GM10248 (cell line): ENCODE data around the gene AP1M2.

Experiments
- CTCF ChIA-PET: fragments of 300-600 bp; sonication (Branson Sonifier 250); formaldehyde crosslinking; extraction: SDS; loops from one replicate; lab custom pipeline; 2021; ENCODE audit warnings: antibody characterized with exemption; lab: Yijun Ruan, JAX
- POLR2A ChIA-PET: fragments of 350-650 bp; sonication (Branson Sonifier 250); formaldehyde crosslinking; extraction: SDS; loops from one replicate; lab custom pipeline; 2020; ENCODE audit warnings: antibody characterized with exemption; lab: Yijun Ruan, JAX
- DNase-seq: peaks from one replicate; pipeline ENCODE4 v3.0.0; 2012; ENCODE audit errors: extremely low spot score
- TF ChIP-seq, protein P1 (sequence below): IDR thresholded peaks from 2 replicates; pipeline ENCODE4 v1.5.1; 2012; ENCODE audit warnings: mild to moderate bottlenecking, low read depth; ENCODE audit errors: extremely low read depth, missing control alignments, control extremely low read depth

AP1M2 gene

DNA sequence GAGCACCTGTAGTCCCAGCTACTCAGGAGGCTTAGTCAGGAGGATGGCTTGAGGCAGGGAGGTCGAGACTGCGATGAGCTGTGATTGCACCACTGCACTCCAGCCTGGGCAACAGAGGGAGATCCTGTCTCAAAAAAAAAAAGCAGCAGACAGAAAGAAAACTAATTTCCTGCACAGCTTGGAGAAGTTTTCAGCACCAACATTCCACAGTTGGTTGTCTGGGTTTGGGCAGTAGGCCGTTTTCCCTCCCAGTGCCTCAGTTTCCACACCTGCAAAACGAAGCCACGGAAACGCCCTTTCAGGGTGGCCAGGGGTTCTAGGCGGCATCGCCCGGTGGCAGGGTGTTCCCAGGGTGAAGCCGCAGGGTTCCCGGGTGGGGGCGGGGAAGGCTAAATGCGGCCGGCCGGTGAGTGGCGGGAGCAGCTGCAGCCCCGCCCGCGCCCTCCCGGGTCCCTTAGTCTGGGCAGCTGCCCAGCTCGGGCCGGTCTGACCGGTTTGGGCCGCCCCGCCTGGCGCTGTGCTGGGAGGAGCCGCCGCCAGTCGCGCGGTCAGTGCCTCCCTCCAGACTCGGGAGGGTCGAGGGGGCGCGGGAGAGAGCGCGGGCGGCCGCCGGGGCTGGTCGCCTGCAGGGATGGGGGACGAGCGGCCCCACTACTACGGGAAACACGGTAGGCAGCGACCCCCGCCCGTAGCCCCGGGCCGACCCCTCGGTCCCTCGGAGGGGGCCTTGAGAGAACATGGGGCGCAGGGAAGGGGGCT is 38.1 kb upstream of the AP1M2 start, which contains the start of gene SLC44A2:
SLC44A2 (plus strand) TSS at position 551 of the 759 bp plus-strand sequence; CDS start at position 632, 81 bp downstream.
- DNase-seq: no peak
- CTCF ChIA-PET: interaction anchor here (1.8 kb wide), 1 partner anchor 9 kb away, joined by 4 read pairs; no protein-coding TSS in a partner anchor
- TF ChIP-seq, protein P1, sequence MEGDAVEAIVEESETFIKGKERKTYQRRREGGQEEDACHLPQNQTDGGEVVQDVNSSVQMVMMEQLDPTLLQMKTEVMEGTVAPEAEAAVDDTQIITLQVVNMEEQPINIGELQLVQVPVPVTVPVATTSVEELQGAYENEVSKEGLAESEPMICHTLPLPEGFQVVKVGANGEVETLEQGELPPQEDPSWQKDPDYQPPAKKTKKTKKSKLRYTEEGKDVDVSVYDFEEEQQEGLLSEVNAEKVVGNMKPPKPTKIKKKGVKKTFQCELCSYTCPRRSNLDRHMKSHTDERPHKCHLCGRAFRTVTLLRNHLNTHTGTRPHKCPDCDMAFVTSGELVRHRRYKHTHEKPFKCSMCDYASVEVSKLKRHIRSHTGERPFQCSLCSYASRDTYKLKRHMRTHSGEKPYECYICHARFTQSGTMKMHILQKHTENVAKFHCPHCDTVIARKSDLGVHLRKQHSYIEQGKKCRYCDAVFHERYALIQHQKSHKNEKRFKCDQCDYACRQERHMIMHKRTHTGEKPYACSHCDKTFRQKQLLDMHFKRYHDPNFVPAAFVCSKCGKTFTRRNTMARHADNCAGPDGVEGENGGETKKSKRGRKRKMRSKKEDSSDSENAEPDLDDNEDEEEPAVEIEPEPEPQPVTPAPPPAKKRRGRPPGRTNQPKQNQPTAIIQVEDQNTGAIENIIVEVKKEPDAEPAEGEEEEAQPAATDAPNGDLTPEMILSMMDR: no peak
- POLR2A ChIA-PET: no interaction called here

DNA sequence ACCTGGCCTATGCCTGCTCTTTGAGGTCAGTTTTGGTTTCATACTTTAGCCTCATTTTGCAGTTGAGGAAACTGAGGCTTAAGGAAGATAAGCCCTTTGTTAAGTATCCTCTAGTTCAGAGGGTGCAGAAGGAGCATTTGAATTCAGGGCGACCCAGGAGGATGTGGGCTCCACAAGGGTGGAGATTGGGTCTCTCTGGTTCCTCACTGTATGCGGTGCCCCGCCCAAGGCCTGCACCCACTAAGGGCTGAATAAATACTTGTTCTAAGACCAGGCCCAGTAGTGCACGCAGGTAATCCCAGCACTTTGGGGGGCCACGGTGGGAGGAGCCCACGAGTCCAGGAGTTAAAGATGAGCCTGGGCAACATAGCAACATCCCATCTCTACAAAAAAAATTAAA is 37.5 kb upstream of the AP1M2 start:
- DNase-seq: no peak
- CTCF ChIA-PET: interaction anchor here (0.8 to 1.8 kb wide), 2 partner anchors 10 to 43 kb away, joined by 3 to 4 read pairs; no protein-coding TSS in a partner anchor
- POLR2A ChIA-PET: no interaction called here
- TF ChIP-seq, protein P1: no peak

DNA sequence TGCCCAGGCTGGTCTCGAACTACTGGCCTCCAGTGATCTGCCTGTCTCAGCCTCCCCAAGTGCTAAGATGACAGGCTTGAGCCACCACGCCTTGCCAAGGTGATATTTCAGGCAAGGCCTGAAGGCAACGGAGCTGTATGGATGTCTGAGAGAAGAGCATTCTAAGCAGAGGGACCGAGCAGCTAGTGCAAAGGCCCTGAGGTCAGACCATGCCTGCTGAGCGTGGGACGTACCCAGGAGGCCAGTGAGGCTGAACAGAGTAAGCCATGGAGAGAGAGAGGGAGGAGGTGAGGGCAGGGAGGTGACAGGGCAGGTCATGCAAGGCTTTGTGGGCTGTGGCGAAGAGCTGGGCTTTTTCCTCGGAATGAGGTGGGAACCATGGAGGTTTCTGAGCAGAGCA is 34.9 kb upstream of the AP1M2 start:
- ChIA-PET POLR2A (no interaction called here), CTCF (interaction anchor here (0.9 to 1.8 kb wide), 3 partner anchors 21 to 41 kb away, joined by 3 to 7 read pairs (median 4); no protein-coding TSS in a partner anchor)
- TF ChIP-seq, protein P1: no peak
- no peak for DNase-seq

DNA sequence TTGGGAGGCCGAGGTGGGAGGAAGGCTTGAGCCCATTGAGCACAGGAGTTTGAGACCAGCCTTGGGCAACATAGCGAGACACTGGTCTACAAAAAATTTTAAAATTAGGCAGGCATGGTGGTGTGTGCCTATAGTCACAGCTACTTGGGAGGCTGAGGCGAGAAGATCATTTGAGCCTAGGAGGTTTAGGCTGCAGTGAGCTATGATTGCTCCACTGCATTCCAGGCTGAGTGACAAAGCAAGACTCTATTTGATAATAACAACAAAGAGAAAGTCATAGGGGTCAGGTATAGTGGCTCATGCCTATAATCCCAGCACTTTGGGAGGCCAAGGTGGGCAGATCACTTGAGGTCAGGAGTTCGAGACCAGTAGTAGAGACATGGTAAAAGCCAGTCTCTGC is 33.7 kb upstream of the AP1M2 start:
- ChIA-PET CTCF (interaction anchor here (1.4 to 1.5 kb wide), 2 partner anchors 25 kb away, joined by 3 to 4 read pairs; no protein-coding TSS in a partner anchor), POLR2A (no interaction called here)
- TF ChIP-seq, protein P1: no peak
- DNase-seq: no peak

DNA sequence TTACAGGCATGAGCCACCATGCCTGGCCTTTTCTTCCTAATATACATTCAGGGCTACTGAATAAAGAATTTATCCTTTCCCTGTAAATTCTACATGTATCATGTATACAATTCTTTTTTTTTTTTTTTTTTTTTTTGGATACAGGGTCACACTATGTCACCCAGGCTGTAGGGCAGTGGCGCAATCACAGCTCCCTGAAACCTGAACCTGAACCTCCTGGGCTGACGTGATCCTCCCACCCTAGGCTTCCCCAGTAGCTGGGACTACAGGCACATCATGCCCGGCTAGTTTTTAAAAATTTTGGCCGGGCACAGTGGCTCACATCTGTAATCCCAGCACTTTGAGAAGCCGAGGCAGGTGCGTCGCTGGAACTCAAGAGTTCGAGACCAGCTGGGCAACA is 31.7 kb upstream of the AP1M2 start:
- TF ChIP-seq, protein P1: no peak
- DNase-seq: no peak
- ChIA-PET CTCF (interaction anchor here (0.9 kb wide), 1 partner anchor 25 kb away, joined by 3 read pairs; no protein-coding TSS in a partner anchor), POLR2A (interaction anchor here (0.6 to 0.7 kb wide), 3 partner anchors 15 to 120 kb away, joined by 3 to 4 read pairs (median 3); no protein-coding TSS in a partner anchor)

DNA sequence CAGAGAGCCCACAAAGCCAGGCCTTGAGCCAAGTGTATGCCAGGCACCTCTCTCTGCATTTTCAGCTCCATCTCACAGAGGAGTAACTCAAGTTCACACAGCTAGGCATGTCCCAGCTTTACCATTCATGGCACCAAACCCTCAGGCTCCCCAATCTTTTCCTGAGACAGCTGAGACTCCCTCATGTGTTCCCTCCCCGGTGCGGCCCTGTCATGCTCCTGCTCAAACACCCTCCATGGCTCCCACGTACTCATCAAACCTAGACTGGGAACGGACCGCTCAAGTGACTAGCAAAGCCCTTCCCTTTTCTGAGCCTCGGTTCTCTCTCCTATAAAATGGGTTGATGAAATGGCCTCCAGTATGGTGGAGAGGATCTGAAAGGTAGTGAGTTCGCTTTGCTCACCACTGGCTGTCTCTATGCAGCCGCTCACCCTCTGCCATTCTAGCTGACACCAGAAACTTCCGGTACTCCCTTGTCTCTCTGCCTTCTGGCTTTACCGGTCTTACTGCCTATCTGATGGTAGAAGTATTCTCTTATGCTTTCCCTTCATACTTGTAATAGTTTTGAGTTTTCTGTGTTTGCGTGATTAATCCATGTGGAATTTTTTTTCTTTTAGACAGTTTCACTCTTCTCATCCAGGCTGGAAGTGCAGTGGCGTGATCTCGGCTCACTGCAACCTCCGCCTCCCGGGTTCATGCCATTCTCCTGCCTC is 30.5 kb upstream of the AP1M2 start:
- no peak for DNase-seq
- ChIA-PET CTCF (interaction anchor here (1.1 to 1.8 kb wide), 3 partner anchors 36 to 134 kb away, joined by 3 to 6 read pairs (median 6); no protein-coding TSS in a partner anchor), POLR2A (no interaction called here)
- TF ChIP-seq, protein P1: no peak
